GM21515 (cell line): ENCODE data around the gene CUL4A.
A peak's percentile ranks its signal among the peaks of the same experiment; 100 is the strongest.

ENCODE experiments used
- ATAC-seq: cut with Tn5 transposase; IDR thresholded peaks from one replicate; pipeline ENCODE4 v1.9.1; 2021; ENCODE audit not compliant: unreplicated experiment

Gene CUL4A

GRCh38 chr13:113179374-113180230 lies 29.8 kb upstream of the CUL4A start:
- no peak for ATAC-seq

GRCh38 chr13:113182046-113182445 lies 27.4 kb upstream of the CUL4A start:
- no peak for ATAC-seq

DNA sequence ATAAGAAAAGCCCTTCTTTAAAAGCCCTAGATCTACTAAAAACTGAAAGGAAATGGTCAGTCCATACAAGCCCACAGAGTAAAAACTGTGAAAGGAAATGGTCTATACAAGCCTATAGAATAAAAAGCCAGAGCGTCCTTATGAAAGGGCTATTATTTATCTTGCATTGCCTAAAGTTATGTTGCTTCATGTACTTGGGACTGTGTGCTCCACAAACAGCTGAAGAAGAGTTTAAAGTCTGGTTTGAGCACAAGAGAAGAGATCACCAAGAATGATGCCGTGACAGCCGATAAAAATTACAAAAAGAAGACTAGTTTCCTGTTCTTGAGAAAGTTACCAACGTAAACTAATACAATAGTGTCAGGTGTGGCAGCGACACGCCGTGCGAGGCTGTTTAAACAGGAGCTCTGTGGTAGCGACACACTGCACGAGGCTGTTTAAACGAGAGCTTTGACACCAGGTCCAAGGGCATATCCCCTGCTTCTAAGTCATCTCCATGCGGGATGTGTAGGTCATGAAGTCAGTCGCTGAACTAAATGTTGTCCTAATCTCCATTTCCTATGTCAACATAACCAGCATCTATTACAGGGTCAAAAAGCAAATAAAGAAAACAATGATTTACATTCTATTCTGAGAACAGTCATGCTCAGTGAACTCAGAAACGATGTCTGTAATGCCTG lies 25.8 kb upstream of the CUL4A start:
- no peak for ATAC-seq

DNA sequence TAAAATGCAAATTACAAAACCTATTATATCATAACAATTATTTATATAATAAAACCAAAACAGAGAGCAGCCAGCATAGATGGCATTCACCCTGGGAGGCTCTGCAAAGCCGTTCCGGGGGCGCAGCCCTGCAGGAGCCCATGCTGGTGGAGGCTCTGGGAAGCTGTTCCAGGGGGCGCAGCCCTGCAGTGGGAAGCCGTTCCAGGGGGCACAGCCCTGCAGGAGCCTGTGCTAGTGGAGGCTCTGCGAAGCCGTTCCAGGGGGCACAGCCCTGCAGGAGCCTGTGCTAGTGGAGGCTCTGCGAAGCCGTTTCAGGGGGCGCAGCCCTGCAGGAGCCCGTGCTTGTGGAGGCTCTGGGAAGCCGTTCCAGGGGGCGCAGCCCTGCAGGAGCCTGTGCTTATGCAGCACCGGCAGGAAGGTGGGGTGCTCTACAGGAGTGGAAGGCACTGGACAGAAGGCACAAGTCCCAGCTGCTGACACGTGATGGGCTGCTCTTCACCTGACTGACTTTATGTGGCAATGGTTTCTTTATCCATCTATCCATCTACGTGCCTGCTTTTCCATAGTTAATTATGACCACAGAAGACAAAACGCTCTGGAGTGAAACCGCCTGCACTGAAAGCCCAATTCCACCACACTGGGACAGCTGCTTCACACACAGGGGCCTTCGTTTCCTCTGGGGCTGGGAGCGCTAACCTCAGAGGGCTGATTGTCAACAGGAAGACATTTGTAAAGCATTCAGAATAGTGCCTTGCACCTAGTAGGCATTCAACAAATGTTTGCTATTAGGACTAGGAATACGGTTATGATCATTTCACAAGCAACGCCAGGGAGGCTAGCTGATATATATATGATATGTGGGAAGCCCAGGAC lies 24.6 kb upstream of the CUL4A start:
- ATAC-seq: no peak

DNA sequence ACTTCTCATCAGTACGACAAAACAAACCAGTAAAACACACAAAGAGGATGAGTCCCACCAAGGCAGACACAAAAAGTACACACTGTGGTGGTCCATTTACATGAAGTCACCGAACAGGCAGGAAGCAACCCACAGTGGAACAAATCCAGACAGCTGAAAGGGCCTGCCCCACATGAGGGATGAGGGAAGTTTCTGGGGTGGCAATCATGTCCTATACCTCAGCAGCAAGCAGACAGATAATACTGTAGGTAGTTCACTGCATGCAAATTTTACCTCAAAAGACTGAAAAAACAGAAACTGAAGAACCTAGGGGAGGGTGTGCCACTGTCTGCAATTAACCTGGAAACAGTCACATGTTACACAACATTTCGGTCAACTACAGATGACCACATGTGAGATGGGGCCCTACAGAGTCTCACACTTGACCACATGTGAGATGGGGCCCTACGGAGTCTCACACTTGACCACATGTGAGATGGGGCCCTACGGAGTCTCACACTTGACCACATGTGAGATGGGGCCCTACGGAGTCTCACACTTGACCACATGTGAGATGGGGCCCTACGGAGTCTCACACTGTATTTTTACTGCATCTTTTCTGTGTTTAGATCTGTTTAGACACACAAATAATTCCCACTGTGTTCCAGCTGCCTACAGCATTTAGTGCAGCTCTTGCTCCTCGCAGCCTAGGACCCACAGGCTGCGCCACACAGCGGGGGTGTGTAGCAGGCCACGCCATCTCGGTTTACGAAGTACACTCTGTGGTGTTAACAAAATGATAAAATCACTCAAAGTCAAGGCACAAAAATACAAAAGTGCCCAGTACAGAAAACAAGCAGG lies 23.1 kb upstream of the CUL4A start:
- ATAC-seq: peak; percentile 87

- ATAC-seq: no peak
These were observed 22.1 kb upstream of the CUL4A start for GRCh38 chr13:113187263-113187669.

DNA sequence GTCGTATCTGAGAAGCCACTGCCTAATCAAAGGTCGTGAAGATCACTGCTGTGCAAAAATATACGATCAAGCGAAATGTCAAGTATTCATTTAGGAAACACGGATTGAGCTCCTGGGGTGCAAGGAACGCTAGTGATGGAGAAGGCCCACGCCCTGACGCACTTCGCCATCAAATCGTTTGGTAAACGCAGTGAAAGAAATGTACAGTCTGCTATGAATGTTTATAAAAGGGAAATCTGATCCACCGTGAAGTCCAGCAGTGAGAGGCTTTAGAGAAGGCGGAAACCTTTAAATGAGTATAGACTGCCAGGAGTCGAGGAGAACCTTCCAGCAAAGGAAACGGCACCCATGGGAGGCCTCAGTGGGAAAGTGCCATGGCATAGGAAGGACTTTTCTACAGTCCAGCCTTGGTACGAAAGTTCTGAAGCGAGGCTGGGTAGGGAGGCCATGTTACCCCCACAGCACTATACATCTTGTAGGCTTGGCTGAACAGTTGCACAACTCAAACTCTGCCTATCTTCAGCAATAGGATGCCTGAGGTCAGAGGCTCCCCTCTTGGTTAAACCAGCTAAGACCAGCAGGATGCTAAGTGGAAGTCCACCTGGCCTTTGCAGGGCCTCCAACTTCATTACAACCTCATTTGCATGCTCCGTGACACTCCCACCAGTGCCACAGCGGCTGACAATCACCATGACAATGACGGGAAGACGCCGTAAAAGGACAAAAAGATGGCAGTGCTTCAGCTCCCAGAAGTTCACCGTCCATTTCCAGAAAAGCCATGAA lies 21.3 kb upstream of the CUL4A start:
- no peak for ATAC-seq

GRCh38 chr13:113190181-113190580 lies 19.2 kb upstream of the CUL4A start:
- no peak for ATAC-seq

GRCh38 chr13:113192279-113192678 lies 17.1 kb upstream of the CUL4A start:
- ATAC-seq: no peak

DNA sequence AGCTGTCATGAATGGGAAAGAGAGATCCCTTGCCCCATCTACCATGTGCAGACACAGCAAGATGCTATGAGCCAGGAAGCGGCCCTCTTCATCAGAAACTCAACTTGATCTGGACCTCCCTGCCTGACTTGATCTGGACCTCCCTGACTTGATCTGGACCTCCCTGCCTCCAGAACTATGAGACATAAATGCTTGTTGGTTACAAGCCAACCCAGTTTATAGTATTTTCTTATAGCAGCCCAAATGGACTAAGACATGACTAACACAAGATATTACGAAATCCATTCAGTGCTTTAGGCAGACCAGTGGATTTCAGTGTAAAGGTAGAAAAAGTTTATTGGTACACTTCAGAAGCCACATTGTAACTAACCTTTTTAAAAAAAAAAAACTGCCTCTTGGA lies 16.5 kb upstream of the CUL4A start:
- no peak for ATAC-seq

DNA sequence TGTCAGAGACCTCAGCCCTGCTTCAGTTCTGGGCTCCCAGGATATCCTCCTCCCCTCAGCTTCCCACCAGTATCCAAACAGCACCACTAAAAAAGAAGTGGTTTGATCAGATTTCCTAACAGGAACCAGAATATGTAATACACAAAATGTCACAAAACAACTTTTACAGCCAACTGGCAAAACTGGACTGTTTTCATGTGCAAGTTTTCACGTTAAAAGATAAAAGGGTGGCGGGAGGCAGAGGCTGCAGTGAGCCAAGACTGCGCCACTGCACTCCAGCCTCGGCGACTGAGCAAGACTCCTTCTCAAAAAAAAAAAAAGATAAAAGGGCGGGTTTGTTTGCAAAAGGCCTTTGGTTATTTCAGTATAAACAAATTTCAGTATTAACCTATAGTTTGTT lies 14.1 kb upstream of the CUL4A start:
- ATAC-seq: no peak

DNA sequence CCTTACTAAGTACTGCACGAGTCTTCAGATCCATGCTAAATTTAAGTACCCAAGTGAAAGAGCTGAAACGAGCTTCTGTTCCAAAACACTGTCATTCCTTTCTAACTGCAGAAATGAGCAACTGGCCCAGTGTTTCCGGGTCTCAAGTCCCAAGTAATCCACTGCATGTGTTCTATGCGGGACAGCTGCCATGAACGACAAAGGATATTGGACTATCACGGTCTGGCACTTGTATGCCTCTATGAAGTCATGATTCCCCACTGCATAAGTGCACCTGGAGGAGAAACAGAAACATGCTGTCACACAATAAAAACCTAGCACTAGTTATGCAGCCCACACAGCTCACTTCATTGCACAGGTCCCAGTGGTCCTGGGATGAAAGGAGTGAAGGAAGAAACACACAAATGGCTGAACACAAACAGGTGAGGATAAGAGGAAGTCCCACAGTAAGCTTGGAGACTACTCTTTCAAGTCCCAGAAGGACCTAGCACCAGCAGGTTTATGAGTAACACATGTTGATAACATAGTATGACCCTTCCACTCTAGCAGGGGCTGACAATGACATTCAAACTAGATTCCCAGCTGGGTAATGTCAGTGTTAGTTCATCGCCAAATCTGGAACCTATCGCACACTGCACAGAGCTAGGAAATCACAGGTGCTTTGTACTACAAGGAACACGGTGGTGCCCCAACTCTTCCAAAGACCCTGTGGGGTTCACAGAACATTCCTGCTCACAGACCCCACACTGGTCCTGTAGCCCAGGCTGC lies 12.3 kb upstream of the CUL4A start:
- no peak for ATAC-seq

DNA sequence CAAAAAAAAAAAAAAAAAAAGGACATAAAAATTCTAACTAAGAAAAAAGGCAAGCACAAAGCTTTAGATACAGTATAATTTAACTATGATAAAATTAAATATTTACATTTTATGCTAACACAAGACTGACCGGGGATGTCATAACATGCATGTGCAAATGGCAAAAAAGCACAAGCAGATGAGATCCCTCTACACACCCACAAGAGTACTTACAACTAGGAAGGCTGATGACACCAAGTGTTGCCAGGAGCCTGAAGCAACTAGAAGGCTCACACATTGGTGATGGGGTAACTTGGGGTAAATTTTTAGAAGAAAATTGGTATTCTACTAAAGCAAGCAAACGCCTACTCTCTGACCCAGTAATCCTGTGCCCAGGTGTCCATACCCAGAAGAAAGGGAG lies 7.6 kb upstream of the CUL4A start:
- no peak for ATAC-seq

DNA sequence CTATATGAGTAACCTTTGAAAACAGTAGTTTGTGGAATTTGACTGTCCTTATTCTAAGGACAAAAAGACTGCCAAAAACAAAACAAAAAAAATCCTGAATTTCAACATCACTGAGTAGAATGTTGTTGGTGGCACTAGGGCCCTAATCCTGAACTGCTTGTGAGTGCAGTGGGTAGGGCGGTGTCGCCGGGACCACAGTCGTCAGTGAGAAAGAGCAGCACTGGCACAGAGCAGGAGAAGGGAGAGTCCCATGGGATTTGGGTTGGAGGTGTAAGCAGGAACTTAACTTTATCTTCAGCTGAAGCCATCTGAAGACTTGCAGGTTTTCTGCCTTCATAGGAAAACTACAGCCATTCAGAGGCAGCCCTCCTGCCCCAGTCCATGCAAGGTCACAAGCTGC lies 6.5 kb upstream of the CUL4A start:
- no peak for ATAC-seq

GRCh38 chr13:113203507-113204377 lies 5.7 kb upstream of the CUL4A start:
- no peak for ATAC-seq

DNA sequence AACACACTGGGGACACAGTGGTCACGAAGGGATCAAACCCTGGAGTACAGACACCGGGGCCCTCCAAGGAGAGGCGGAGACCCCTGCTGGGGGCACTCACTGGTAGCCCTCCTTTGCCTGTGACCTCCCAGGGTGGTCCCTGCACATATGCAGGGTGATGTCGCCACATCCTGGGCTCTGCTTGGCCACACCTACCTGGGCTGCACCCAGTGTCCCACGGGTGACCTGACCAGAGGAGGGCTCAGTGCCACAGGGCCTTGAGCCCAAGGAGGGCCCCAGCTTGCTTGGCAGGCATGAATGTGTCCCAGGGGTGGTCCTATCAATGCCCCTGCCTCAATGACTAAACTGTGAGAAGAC lies 5.1 kb upstream of the CUL4A start:
- no peak for ATAC-seq

- ATAC-seq: no peak
These were observed 3.9 kb upstream of the CUL4A start for GRCh38 chr13:113205428-113205931.

DNA sequence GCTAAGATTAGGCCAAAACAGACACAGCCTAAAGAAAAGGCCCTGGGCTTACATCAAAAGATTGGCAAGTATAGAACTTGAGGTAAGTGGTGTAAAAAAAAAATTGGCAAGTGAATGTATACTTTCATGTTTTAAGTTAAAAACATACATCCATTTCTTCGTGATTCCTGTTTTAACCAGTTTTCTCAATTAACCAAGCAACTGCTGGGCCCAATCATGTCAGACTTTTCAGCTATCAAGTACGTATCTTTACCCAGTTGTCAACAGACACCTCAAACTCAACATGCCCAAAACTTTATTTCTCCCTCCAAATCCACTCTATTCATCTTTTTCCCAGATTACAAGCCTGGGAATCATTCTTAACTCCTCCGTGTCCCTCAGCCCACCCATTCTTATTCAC lies 2.0 kb upstream of the CUL4A start:
- no peak for ATAC-seq
